GM12872 (cell line): ENCODE data around the gene CHST2.

Experiments
- TF ChIP-seq, protein P1 (sequence below): IDR thresholded peaks from 3 replicates; pipeline ENCODE4 v1.5.1; 2011; ENCODE audit warnings: low read depth, mild to moderate bottlenecking, low read length, moderate library complexity; ENCODE audit not compliant: insufficient read depth

Gene CHST2, protein sequence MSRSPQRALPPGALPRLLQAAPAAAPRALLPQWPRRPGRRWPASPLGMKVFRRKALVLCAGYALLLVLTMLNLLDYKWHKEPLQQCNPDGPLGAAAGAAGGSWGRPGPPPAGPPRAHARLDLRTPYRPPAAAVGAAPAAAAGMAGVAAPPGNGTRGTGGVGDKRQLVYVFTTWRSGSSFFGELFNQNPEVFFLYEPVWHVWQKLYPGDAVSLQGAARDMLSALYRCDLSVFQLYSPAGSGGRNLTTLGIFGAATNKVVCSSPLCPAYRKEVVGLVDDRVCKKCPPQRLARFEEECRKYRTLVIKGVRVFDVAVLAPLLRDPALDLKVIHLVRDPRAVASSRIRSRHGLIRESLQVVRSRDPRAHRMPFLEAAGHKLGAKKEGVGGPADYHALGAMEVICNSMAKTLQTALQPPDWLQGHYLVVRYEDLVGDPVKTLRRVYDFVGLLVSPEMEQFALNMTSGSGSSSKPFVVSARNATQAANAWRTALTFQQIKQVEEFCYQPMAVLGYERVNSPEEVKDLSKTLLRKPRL

DNA sequence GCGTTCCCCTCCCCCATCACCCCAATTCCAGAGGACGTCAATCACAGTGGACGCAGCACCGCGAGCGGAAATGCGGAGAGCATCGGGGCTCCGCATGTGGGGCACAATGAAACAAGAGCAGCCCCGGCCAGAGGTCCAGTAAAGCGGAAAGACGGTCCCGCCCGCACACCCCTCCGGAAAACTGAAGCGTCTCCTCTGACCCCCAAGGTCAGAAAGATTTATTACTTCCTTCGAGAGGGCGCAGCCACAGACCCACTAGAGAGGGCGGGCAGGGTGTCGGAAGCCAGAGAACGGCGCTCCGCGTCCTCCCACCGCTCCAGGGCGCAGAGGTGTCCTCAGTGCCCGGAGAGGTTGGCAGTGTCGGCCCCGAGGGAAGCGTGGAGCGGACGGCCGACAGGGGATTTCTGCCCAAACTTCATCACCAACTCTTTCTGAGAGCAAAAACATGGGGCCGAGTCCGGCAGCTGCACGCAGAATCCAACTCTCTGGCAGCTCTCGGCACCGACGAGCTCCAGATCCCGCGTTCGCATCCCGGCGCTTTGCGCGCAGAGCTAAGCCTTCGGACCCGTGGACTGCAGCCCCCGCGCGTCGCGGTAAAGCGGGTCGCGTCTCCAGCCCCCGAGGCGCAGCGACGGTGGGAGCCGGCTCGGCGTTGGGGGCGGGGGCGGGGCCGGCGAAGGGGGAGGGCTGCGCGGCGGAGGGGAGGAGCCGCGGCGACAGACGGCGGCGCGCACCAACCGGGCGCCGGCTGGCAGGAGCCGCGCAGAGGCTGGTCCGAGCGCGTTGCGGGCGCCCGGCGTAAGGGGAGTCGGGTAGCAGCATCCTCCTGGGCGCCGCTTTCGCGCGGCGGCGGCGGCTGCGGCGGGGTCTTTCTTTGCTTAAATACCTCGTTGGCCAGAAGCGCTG, at the start of gene CHST2:
Gene CHST2, plus strand, starts transcription at position 763 of the 906 bp plus-strand sequence. CDS start 1,046 bp downstream, outside the sequence.
- TF ChIP-seq, protein P1, sequence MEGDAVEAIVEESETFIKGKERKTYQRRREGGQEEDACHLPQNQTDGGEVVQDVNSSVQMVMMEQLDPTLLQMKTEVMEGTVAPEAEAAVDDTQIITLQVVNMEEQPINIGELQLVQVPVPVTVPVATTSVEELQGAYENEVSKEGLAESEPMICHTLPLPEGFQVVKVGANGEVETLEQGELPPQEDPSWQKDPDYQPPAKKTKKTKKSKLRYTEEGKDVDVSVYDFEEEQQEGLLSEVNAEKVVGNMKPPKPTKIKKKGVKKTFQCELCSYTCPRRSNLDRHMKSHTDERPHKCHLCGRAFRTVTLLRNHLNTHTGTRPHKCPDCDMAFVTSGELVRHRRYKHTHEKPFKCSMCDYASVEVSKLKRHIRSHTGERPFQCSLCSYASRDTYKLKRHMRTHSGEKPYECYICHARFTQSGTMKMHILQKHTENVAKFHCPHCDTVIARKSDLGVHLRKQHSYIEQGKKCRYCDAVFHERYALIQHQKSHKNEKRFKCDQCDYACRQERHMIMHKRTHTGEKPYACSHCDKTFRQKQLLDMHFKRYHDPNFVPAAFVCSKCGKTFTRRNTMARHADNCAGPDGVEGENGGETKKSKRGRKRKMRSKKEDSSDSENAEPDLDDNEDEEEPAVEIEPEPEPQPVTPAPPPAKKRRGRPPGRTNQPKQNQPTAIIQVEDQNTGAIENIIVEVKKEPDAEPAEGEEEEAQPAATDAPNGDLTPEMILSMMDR: no peak

DNA sequence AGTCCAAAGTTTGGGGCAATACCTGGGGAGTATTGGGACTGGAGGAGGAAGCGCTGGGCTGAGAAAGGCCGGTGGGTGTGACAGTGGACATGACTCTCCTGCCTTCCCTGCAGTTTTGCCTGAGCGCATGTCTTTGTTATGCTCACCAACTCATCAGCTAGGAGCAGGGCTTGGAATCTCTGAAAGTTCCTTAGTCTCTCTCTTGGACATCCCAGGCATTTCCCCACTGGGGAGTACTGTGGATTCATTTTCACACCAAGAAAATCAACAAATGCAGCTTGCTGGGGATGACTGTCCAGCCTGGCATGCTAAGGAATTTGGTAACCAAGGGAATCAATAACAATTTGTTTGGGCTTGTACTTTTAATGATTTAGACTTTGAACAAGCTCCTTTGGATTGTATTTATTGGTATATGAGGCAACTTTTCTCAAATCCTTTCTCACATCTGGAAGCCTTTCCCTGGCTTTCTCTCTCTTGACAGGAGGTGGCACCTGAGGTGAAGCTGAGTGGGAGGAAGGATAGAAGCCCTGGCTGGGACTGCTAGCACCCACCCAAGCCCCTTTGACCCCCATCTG, 48.5 kb upstream of the CHST2 start:
- TF ChIP-seq, protein P1: no peak

DNA sequence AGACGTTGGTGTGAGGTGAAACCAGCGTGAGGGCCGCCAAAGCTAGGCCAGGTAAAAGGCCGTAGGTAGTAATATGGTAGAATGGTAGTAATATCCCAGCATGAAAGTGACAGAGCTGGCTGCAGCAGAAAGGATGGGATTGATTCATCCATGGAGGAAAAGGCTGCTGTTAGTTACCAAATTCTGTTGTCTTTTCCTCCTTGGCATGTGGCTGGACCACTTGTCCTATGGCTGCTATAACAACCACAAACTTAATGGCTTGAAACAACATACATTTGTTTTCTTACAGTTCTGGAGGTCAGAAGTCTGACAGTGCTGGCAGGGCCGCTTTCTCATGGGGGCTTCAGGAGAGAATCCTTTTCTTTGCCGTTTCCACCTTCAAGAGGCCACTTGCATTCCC, 47.8 kb upstream of the CHST2 start:
- TF ChIP-seq, protein P1: no peak

DNA sequence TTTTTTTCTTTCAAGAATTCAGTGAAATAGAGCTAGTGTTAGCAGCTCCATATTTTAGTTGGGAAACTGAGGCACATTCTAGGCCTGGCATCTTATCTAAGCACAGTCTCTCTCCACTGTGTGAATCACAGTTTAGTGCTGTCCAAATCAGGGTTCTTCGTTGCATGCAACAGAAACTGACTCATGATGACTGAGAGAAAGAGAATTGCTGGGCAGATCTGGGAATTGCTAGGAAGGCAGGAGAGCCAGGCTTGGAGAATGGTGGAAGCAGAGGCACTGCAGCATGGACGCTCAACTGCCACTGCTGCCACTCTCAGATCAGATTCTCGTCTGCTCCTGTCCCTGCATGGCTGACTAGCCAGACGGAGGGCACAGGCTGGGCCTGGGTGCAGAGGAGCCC, 40.7 kb upstream of the CHST2 start:
- TF ChIP-seq, protein P1: no peak

DNA sequence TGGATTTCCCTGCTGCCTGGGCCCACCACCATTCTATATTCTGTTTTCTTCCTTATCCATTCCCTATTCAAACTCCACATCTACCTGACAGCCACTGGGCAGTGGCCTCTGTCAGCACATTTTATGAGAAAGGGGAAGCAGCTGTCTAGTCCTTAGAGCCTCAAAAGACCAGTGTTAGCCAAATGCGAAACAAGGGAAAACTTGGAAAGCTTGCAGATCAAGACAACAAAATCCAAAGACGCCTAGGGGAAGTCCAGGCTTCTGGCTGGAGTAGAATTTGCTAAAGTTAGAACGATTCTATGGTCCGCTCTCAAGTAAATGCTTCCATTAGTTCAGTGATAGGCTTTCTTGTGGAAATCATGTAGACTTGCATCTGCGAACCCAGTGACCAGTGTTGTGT, 39.4 kb upstream of the CHST2 start:
- TF ChIP-seq, protein P1: no peak

DNA sequence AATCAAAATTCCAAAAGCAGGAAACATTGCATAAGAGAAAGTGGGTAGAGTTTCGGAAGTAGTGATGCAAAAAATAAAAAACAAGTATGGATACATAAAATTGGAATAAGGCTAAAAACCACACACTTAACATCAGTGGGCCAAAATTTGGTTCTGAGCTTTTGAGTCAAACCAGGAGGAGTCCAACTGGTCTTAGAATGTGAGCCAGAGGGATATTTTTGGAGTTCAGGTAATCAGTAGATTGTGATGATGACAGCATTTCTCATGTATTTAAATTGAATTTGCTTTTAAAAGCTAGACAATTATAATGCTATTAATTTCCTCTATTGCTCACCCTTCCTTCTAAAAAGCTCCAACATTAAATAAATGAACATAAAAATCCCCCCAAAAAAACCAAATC, 38.2 kb upstream of the CHST2 start:
- TF ChIP-seq, protein P1: no peak
